Aorta (tissue), 5 donors: ENCODE measurements around the gene ANP32E. TPM values are rescaled to one million over a fixed set of nuclear protein-coding genes. Genes with fewer than 3 reads are reported as not detected.
A peak's percentile ranks its signal among the peaks of the same experiment; 100 is the strongest.
"Not testable (repeated sequence)": the region's sequence is repeated elsewhere in the genome, so short reads cannot be mapped to it uniquely, and the experiment has no call there.

ENCODE experiments used
- ATAC-seq: fragments of 200-7000 bp; cut with Tn5 transposase; one replicate; pipeline ENCODE4 v1.9.1; 2022; ENCODE audit warnings: moderate library complexity; ENCODE audit not compliant: low FRiP score
- DNase-seq, 2 donors: peaks; one replicate each; pipeline ENCODE4 v3.0.0-alpha.2; 2020
- H3K27ac ChIP-seq, 2 donors: one replicate each; pipeline ENCODE4 v1.5.1; 2013; ENCODE audit warnings: low read length in 2 of 2, mild to moderate bottlenecking in 2 of 2, moderate library complexity in 2 of 2, control low read depth in 1 of 2, inconsistent platforms in 1 of 2, low read depth in 1 of 2
- H3K27me3 ChIP-seq, 2 donors: one replicate each; pipeline ENCODE4 v1.6.1; 2013; ENCODE audit warnings: control low read depth in 1 of 2, low read length in 1 of 2, mild to moderate bottlenecking in 1 of 2, moderate library complexity in 1 of 2; ENCODE audit not compliant: insufficient read depth in 2 of 2, control insufficient read depth in 1 of 2
- H3K36me3 ChIP-seq, 2 donors: one replicate each; pipeline ENCODE4 v1.6.1; 2013; ENCODE audit warnings: control low read depth in 1 of 2, low read length in 1 of 2, mild to moderate bottlenecking in 1 of 2; ENCODE audit not compliant: insufficient read depth in 2 of 2, control insufficient read depth in 1 of 2
- H3K4me1 ChIP-seq, 2 donors: one replicate each; pipeline ENCODE4 v1.6.1; 2013; ENCODE audit warnings: low read length in 2 of 2, control low read depth in 1 of 2, mild to moderate bottlenecking in 1 of 2, moderate library complexity in 1 of 2; ENCODE audit not compliant: insufficient read depth in 2 of 2, control insufficient read depth in 1 of 2
- H3K4me3 ChIP-seq, 2 donors: one replicate each; pipeline ENCODE4 v1.5.1; 2013; ENCODE audit warnings: low read length in 2 of 2, control low read depth in 1 of 2, mild to moderate bottlenecking in 1 of 2
- H3K9me3 ChIP-seq: one replicate; pipeline ENCODE4 v1.6.1; 2013; ENCODE audit warnings: mild to moderate bottlenecking, low read length; ENCODE audit not compliant: control insufficient read depth
- WGBS, 2 donors: extraction: QIAGEN DNeasy Blood & Tissue Kit; methylation state at CpG; one replicate each; pipeline ENCODE4 v1.1.7; 2013; 5-methylcytosine and 5-hydroxymethylcytosine counted together
- intact Hi-C, 2 donors: fragments of 100-400 bp; cut with DNase I; formaldehyde crosslinking; loops; one replicate each; pipeline versions ENCODE4 v1.14.2 to v1.15.0; 2022
- polyA plus RNA-seq, 2 donors: library from polyadenylated mRNA; stranded (reverse); fragments of 200-250 nt; gene quantifications; one replicate each; pipeline ENCODE4 v1.2.3, GENCODE V29; 2013
- total RNA-seq, 2 donors: library from RNA; stranded (reverse); fragmentation: NEBNext Ultra II Directional; extraction: Animal tissue kit (Norgen Biotek cat#: 25700); gene quantifications; one replicate each; pipeline ENCODE4 v1.2.1, GENCODE V29; 2021
- donor health status: healthy with polysubstance abuse.
- donor health status: Bipolar disorder and iron deficiency.
- donor health status: DM: no; HTN: no; CAD: no.
- donor health status: DM: no; HTN: no; CAD: no.
- donor health status: DM: yes; HTN: yes; CAD: no.

Gene ANP32E
- total and polyA plus RNA-seq, 4 donors = 24.6 to 44.8 (median 35.0) TPM

DNA sequence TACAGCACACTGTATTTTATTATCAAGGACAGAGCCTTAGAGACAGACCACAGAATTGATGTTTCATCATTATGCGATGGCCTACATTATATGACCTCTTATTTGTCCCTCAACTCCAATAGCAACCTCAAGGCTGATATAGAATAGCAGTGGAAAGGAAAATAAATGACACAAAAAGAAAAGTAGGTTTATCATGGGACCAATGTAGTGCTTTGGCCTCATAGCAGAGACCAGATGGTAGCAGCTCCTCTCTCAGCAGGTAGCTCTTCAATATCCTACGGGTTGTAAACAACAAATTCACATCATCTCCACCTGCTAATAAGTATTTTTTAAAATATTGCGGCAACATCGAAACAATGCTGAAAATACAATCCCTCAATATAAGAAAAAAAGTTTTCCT, 25.2 kb downstream of the ANP32E start:
- no peak for ATAC-seq
- H3K27ac ChIP-seq = no peak overlapping the region
- H3K27me3 ChIP-seq = no peaks in the 10 kb centered on the region
- H3K9me3 ChIP-seq = no peaks in the 10 kb centered on the region
- intact Hi-C loops = no loop called here
- no peak overlapping the region for H3K4me3 ChIP-seq
- no peaks in the 10 kb centered on the region for H3K4me1 ChIP-seq
- H3K36me3 ChIP-seq = no peaks in the 10 kb centered on the region
- no peak for DNase-seq
- WGBS, 2 donors = 93 to 96% methylated on average over 4 of the region's 4 CpGs

DNA sequence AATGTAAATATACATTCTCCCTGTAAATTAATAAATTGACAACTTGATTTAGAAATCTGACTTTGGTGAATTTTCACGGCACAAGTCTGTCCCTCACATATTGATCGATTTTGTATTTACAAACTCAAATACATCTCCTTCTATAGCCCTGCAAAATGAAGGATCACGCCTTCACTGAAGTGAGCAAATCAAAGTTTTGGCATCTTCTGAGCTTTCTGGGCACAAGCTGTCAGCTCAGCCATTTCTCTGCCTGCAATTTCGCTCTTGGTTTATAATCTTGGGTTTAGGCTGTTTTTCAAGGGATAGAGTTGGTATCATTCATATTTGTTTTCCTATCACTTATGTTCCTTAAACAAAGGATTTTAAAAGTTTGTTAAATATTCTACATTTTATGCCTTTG, 25.8 kb downstream of the ANP32E start:
- no peak overlapping the region for H3K4me3 ChIP-seq
- no peaks in the 10 kb centered on the region for H3K4me1 ChIP-seq
- no peaks in the 10 kb centered on the region for H3K27me3 ChIP-seq
- 93 to 94% methylated on average over 4 of the region's 4 CpGs for WGBS, 2 donors
- no peaks in the 10 kb centered on the region for H3K36me3 ChIP-seq
- H3K27ac ChIP-seq = no peak overlapping the region
- ATAC-seq = no peak
- no peak for DNase-seq
- H3K9me3 ChIP-seq = no peaks in the 10 kb centered on the region
- intact Hi-C loops = no loop called here

DNA sequence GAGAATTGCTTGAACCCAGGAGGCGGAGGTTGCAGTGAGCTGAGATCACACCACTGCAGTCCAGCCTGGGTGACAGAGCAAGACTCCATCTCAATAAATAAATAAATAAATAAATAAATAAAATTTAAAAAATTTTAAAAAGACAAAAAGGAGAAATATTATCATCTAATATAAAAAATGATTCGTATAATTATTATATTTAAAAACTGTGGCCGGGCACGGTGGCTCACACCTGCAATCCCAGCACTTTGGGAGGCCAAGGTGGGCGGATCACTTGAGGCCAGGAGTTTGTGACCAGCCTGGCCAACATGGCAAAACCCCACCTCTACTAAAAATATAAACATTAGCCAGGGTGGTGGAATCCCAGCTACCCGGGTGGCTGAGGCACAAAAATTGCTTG, 27.5 kb downstream of the ANP32E start:
- not testable (repeated sequence) for DNase-seq, H3K27me3 ChIP-seq
- WGBS, 2 donors = 86 to 90% methylated on average over 6 of the region's 6 CpGs

DNA sequence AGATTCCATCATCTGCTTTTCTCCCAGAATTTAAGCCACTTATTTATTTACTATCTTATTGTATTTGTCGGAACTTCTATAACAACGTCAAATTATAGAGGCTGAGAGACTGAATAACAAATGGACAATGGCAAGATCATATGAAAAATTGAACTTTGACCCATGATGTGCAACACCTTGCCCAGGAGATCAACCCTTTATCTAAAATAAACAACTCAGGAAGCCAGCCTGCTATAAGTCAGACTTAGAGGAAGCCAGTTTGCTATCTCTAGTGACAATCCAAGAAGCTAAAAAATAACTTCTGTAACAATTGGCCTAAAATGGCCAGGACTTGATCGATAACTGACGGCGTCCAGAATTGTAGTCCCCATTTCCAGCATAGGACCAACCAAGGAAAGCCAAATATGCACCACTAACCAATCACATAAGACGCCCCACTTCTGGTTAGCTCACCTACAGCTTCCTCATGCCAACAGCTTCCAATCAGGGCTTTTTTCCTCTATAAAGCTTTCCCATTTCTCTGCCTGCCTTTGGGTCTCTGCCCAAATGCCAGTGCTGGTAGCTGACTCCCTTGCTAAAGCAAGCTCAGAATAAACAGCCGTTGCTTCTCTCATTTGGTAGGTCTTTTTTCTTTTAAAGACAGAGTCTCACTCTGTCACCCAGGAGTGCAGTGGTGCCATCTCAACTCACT, 28.5 kb downstream of the ANP32E start:
- H3K4me3 ChIP-seq = no peak overlapping the region
- ATAC-seq (no peak), DNase-seq (no peak)
- no peaks in the 10 kb centered on the region for H3K9me3 ChIP-seq
- 86 to 88% methylated on average over 7 of the region's 7 CpGs for WGBS, 2 donors
- no peak overlapping the region for H3K27ac ChIP-seq
- H3K27me3 ChIP-seq = no peaks in the 10 kb centered on the region
- no peaks in the 10 kb centered on the region for H3K4me1 ChIP-seq
- intact Hi-C loops = no loop called here
- H3K36me3 ChIP-seq = no peaks in the 10 kb centered on the region

More for the DNA sequence above, 27.5 kb downstream of the ANP32E start:
- ATAC-seq, intact Hi-C loops, H3K9me3 ChIP-seq, H3K36me3 ChIP-seq, H3K4me3 ChIP-seq, H3K27ac ChIP-seq, H3K4me1 ChIP-seq: not testable (repeated sequence)

DNA sequence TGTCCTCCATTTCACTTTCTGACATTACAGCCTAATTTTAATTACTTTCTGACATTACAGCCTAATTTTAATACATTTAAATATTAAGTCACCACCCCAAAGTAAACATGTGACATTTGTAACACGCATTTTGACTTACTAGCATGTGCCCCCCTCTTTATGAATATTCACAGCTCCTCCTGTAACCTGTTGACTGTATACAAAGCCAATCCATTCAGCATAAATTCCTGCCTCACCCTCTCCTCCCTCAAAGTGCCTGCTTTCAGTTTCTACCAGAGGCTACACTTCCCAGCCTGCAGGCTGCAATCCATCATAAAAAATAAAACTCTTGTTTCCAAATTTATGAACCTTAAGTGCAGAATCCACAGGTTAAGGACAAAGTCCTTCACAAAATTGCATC, 39.5 kb downstream of the ANP32E start:
- Histone ChIP-seq H3K4me3 (no peak overlapping the region), H3K4me1 (no peaks in the 10 kb centered on the region), H3K27me3 (no peaks in the 10 kb centered on the region), H3K27ac (no peak overlapping the region), H3K36me3 (no peaks in the 10 kb centered on the region), H3K9me3 (no peaks in the 10 kb centered on the region)
- intact Hi-C loops = no loop called here
- ATAC-seq = no peak
- DNase-seq = no peak
- 85 to 90% methylated on average over 1 of the region's 1 CpG for WGBS, 2 donors

DNA sequence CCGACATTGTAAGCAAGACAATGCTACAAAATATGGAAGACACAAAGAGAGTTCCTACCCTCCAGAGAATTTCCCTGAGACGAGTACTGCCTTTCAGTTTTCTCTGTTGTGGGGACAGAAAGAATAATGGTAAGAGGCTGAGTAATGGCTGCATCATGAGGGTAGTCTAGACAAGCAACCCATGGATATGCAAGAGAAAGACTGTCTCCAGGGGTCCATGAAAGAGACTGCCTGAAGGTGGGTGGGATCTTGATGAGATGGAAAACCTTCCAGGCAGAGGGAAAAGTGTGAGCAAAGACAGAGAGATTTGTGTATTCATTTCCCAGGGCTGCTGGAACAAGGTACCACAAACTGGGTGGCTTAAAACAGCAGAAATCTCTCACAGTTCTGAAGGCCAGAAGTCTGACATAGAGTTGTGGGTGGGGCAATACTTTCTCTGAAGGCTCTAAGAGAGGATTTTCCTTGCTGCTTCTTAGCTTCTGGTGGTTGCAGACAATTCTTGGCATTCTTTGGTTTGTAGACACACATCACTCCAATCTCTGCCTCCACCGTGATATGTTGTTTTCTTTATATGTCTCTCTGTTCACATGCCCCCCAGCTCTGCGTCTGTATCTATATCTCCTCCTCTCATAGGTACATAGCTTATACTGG, 41.4 kb downstream of the ANP32E start:
- H3K27ac ChIP-seq = peak overlapping the region in 1 of 2 donors; percentile 70
- H3K4me1 ChIP-seq = no peaks in the 10 kb centered on the region
- DNase-seq (no peak), ATAC-seq (no peak)
- WGBS, 2 donors = 64 to 65% methylated on average over 4 of the region's 4 CpGs
- no peaks in the 10 kb centered on the region for H3K9me3 ChIP-seq
- H3K27me3 ChIP-seq = no peaks in the 10 kb centered on the region
- H3K4me3 ChIP-seq = no peak overlapping the region
- no peaks in the 10 kb centered on the region for H3K36me3 ChIP-seq
- intact Hi-C loops = no loop called here

DNA sequence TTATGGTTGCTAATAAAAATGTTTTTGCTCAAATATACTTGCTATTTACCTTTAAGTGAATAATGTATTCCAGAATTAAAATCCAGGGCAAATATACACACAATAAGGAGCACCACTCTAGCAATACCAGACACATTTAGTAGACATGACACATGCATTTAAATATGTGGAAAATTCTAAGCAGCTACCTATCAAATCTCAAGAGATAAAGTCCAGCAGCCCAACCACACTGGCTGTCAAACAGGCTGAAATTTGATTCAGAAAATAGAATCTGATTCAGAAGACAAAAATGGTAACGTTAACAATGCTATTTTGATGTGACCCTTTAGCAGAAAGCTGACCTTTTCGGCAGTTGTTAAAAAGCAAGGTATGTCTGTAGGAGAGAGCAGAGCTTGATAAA, 43.9 kb downstream of the ANP32E start:
- intact Hi-C loops = no loop called here
- 5 to 8% methylated on average over 2 of the region's 2 CpGs for WGBS, 2 donors

DNA sequence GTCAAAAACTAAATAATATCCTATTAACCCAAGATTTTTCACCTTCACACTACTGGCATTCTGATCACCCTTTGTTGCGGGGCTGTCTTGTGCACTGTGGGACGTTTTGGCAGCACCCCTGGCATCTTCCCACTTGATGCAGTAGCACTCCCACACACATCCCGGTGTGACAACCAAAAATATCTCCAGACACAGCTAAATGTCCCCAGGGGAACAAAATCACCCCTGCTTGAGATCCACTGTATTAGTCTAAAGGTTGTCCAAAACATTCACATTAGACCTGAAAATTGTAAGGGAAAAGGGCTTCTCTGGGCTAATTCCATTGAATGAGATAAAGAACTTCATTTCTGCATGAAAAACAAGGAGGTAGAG, 48.4 kb downstream of the ANP32E start:
- ATAC-seq = peak; percentile 48
- H3K27ac ChIP-seq = peak overlapping the region in 1 of 2 donors; percentile 17
- no peaks in the 10 kb centered on the region for H3K9me3 ChIP-seq
- intact Hi-C loops = no loop called here
- DNase-seq = no peak
- H3K4me1 ChIP-seq = no peaks in the 10 kb centered on the region
- no peaks in the 10 kb centered on the region for H3K36me3 ChIP-seq
- H3K27me3 ChIP-seq = no peaks in the 10 kb centered on the region
- H3K4me3 ChIP-seq = no peak overlapping the region
- WGBS, 2 donors = 1 to 3% methylated on average over 3 of the region's 3 CpGs

More for the DNA sequence above, 43.9 kb downstream of the ANP32E start:
- Histone ChIP-seq H3K4me1 (no peaks in the 10 kb centered on the region), H3K36me3 (no peaks in the 10 kb centered on the region), H3K4me3 (no peak overlapping the region), H3K9me3 (no peaks in the 10 kb centered on the region), H3K27ac (peak overlapping the region in 1 of 2 donors; percentile 42), H3K27me3 (no peaks in the 10 kb centered on the region)
- no peak for DNase-seq
- ATAC-seq = no peak
